Measurements from ENCODE around the gene SLC24A3.

The SLC24A3 gene

GRCh38 chr20:19692100-19692499, 479.7 kb downstream of the SLC24A3 start:
- CTCF ChIA-PET: interaction anchor here (0.6 to 1.6 kb wide), 10 partner anchors 14 to 900 kb away, joined by 3 to 16 read pairs (median 4); no protein-coding TSS in a partner anchor
- Histone ChIP-seq H3K4me3 (ENCODE audit: low read depth, low read length) (no peak overlapping the region), H3K27ac (ENCODE audit: extremely low read depth, low read depth, low read length) (no peak overlapping the region), H3K4me1 (ENCODE audit: control insufficient read depth, insufficient read depth, low read length) (no peaks in the 10 kb centered on the region), H3K9me3 (ENCODE audit: control insufficient read depth, insufficient read depth, low read depth, low read length) (no peaks in the 10 kb centered on the region), H3K36me3 (ENCODE audit: control insufficient read depth in 2 of 2, insufficient read depth in 1 of 2, low read length in 2 of 2) (no peaks in the 10 kb centered on the region)
- no peak for TF ChIP-seq ZXDB (tag by site-specific recombination; IDR thresholded peaks at IDR 0.05)
- TF ChIP-seq ZNF311 (tag by site-specific recombination; IDR thresholded peaks at IDR 0.05; ENCODE audit: borderline replicate concordance): no peak
- TF ChIP-seq ZNF18 (tag by site-specific recombination; IDR thresholded peaks at IDR 0.05): no peak
- no peak for TF ChIP-seq ZNF707 (tag by site-specific recombination; IDR thresholded peaks at IDR 0.05)
- POLR2A ChIA-PET: no interaction called here

GRCh38 chr20:19692685-19693119, 480.3 kb downstream of the SLC24A3 start:
- no peak overlapping the region for H3K4me3 ChIP-seq (ENCODE audit: low read depth, low read length)
- TF ChIP-seq ZNF624 (tag by site-specific recombination; IDR thresholded peaks at IDR 0.05) (no peak), SCRT2 (tag by site-specific recombination; IDR thresholded peaks at IDR 0.05) (peak; percentile 71), ZNF571 (tag by site-specific recombination; IDR thresholded peaks at IDR 0.05) (no peak), ZNF394 (tag by site-specific recombination; IDR thresholded peaks at IDR 0.05; ENCODE audit: borderline replicate concordance) (no peak), ZBTB11 (tag by site-specific recombination; conservative IDR thresholded peaks at IDR 0.05; ENCODE audit: low read depth) (no peak), ZNF404 (tag by site-specific recombination; IDR thresholded peaks at IDR 0.05) (no peak), ZNF214 (tag by site-specific recombination; IDR thresholded peaks at IDR 0.05; ENCODE audit: borderline replicate concordance) (no peak), ZNF24 (tag by site-specific recombination; IDR thresholded peaks at IDR 0.05) (no peak), ZNF449 (tag by site-specific recombination; IDR thresholded peaks at IDR 0.05) (no peak), MYNN (tag by site-specific recombination; IDR thresholded peaks at IDR 0.05; ENCODE audit: borderline replicate concordance) (no peak), ZNF280D (tag by site-specific recombination; IDR thresholded peaks at IDR 0.05) (no peak), ZFHX2 (tag by site-specific recombination; conservative IDR thresholded peaks at IDR 0.05) (peak; percentile 42), ELK4 (IDR thresholded peaks at IDR 0.05; ENCODE audit: borderline replicate concordance, low read depth, low read length) (no peak), GLIS1 (tag by site-specific recombination; IDR thresholded peaks at IDR 0.05) (peak; percentile 39), SP7 (tag by site-specific recombination; IDR thresholded peaks at IDR 0.05) (peak; percentile 33; the same call in 1 of the 2 replicates), ZNF660 (tag by site-specific recombination; IDR thresholded peaks at IDR 0.05) (no peak), ZBTB44 (tag by site-specific recombination; IDR thresholded peaks at IDR 0.05) (no peak), ZNF654 (tag by site-specific recombination; IDR thresholded peaks at IDR 0.05; ENCODE audit: low read depth) (peak; percentile 73)

More at GRCh38 chr20:19692685-19693119, 480.3 kb downstream of the SLC24A3 start:
- ChIA-PET CTCF (interaction anchor here (0.6 to 1.6 kb wide), 28 partner anchors 10 to 1037 kb away, joined by 3 to 16 read pairs (median 4); no protein-coding TSS in a partner anchor), POLR2A (no interaction called here)
- H3K4me1 ChIP-seq (ENCODE audit: control insufficient read depth, insufficient read depth, low read length): no peaks in the 10 kb centered on the region
- H3K9me3 ChIP-seq (ENCODE audit: control insufficient read depth, insufficient read depth, low read depth, low read length): no peaks in the 10 kb centered on the region
- no peaks in the 10 kb centered on the region for H3K36me3 ChIP-seq (ENCODE audit: control insufficient read depth in 2 of 2, insufficient read depth in 1 of 2, low read length in 2 of 2)
- H3K27ac ChIP-seq (ENCODE audit: extremely low read depth, low read depth, low read length): no peak overlapping the region
